Ramos (cell line): ENCODE measurements around the gene RUFY4.

Experiments
- in situ Hi-C: fragments of 300-500 bp; cut with MboI; formaldehyde crosslinking; loops from one replicate; pipeline ENCODE4 v1.14.3; 2022; ENCODE audit warnings: low sequenced_read_pairs; ENCODE audit not compliant: unreplicated experiment

The RUFY4 gene

GRCh38 chr2:218130377-218130776 is 61.3 kb downstream of the RUFY4 start:
- in situ Hi-C loops = no loop called here

DNA sequence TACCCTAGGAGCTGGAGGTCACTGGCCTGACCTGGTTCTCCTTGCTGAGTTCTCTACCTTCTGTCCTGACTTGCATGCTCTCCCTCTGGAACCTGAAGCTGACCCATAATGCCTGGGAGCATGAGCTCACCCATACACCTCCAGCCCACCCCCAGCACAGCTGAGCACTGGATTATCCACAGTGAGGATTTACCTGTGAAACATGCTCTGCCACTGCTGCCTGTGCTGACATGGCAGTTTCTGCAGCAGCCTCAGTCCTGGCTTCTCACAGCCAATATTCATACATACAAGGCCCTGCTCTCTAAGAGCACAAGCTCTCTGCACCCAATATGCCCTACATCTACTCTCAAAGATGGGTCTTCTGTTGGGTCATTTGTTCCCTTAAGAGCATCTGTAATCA is 61.8 kb downstream of the RUFY4 start:
- in situ Hi-C loops = no loop called here

- in situ Hi-C loops = no loop called here
Observed at GRCh38 chr2:218137514-218137913, 68.5 kb downstream of the RUFY4 start.

DNA sequence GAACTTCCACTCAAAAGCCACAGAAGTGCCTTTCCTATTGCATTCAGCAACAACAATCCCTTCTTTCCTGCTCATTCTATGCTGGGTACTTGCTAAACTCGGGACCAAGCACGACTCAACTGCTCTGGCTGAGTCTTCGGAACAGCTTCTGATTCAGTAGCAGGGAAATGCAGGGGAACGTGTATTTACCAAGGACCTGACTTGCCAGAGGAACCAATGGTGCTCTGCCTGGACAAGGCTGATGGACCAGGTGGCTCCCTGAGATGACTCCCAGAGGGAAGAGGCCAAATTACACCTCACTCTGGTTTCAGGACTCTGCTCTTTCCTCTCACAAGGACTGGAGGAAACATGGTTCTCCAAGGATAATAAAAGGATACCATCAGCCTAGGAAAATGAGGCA is 69.0 kb downstream of the RUFY4 start:
- in situ Hi-C loops = no loop called here
